HepG2 (cell line): Measurements from ENCODE around the gene ZNF853. TPM values are rescaled to one million over a fixed set of nuclear protein-coding genes. Genes with fewer than 3 reads are reported as not detected.

Experiments used
- ARID4A ChIP-seq: sonication (generic); formaldehyde crosslinking; IDR thresholded peaks from 2 replicates; pipeline ENCODE4 v1.5.0; 2020; ENCODE audit warnings: mild to moderate bottlenecking, missing genetic modification reagents, borderline replicate concordance
- EP300 ChIP-seq, 3 experiments: sonication (generic) in 1 of 3; formaldehyde crosslinking in 1 of 3; IDR thresholded peaks; 2 replicates each; pipeline versions ENCODE4 v1.5.1 to v1.6.1; 2011 to 2020; ENCODE audit warnings: low read depth in 2 of 3, low read length in 2 of 3, borderline replicate concordance in 1 of 3, improper control_type of control experiment in 1 of 3, mild to moderate bottlenecking in 1 of 3, missing genetic modification reagents in 1 of 3, moderate library complexity in 1 of 3
- FOSL2 ChIP-seq: sonication (generic); formaldehyde crosslinking; IDR thresholded peaks from 2 replicates; pipeline ENCODE4 v1.4.0; 2020; ENCODE audit warnings: missing genetic modification reagents
- FOXA3 ChIP-seq: IDR thresholded peaks from 2 replicates; pipeline ENCODE4 v1.6.1; 2016; ENCODE audit warnings: missing genetic modification reagents, missing compliant biosample characterization
- FOXJ3 ChIP-seq: sonication (generic); formaldehyde crosslinking; IDR thresholded peaks from 2 replicates; pipeline ENCODE4 v1.4.0; 2020; ENCODE audit warnings: missing genetic modification reagents, mild to moderate bottlenecking, borderline replicate concordance
- GATAD2A ChIP-seq: IDR thresholded peaks from 2 replicates; pipeline ENCODE4 v1.6.1; 2016
- MBD4 ChIP-seq: IDR thresholded peaks from 2 replicates; pipeline ENCODE4 v1.6.1; 2012; ENCODE audit warnings: low read length, inconsistent platforms, borderline replicate concordance
- NR2F2 ChIP-seq: IDR thresholded peaks from 2 replicates; pipeline ENCODE4 v1.6.1; 2012; ENCODE audit warnings: low read depth, inconsistent platforms, borderline replicate concordance
- POLR2G ChIP-seq: fragments of 200-400 bp; formaldehyde crosslinking; IDR thresholded peaks from 2 replicates; pipeline ENCODE4 v1.6.1; 2018; ENCODE audit warnings: mild to moderate bottlenecking, low read depth, low read length, moderate library complexity
- SP1 ChIP-seq, 2 experiments: fragments of 450-650 bp in 1 of 2; sonication (generic) in 1 of 2; formaldehyde crosslinking in 1 of 2; IDR thresholded peaks; 2 replicates each; pipeline versions ENCODE4 v1.4.0 to v1.6.1; 2016 to 2020; ENCODE audit warnings: missing genetic modification reagents in 1 of 2
- SP5 ChIP-seq: IDR thresholded peaks from 2 replicates; pipeline ENCODE4 v1.6.1; 2016; ENCODE audit warnings: low read depth, borderline replicate concordance
- TCF7 ChIP-seq: sonication (generic); IDR thresholded peaks from 2 replicates; pipeline ENCODE4 v1.6.1; 2016; ENCODE audit warnings: antibody characterized with exemption, low read depth
- ZBTB42 ChIP-seq: sonication (generic); formaldehyde crosslinking; IDR thresholded peaks from 2 replicates; pipeline ENCODE4 v1.5.0; 2020; ENCODE audit warnings: mild to moderate bottlenecking, missing genetic modification reagents
- ZMYM4 ChIP-seq: sonication (generic); formaldehyde crosslinking; IDR thresholded peaks from 2 replicates; pipeline ENCODE4 v1.8.1; 2023; ENCODE audit warnings: mild to moderate bottlenecking, missing genetic modification reagents
- ZNF17 ChIP-seq: sonication (generic); formaldehyde crosslinking; IDR thresholded peaks from 2 replicates; pipeline ENCODE4 v1.5.0; 2020; ENCODE audit warnings: mild to moderate bottlenecking, missing genetic modification reagents
- polyA plus RNA-seq, 8 experiments: library from polyadenylated mRNA; depleted of rRNA in 3 of 8; stranded (reverse) in 7 of 8; unstranded in 1 of 8; fragments of >200 nt; fragmentation: Illumina TruSeq in 4 of 8; extraction: Trizol in 4 of 8; gene quantifications; 2 replicates each; pipeline versions ENCODE4 v1.2.1 to v1.2.3, GENCODE V29; 2011 to 2016; ENCODE audit warnings: low read depth in 4 of 8, missing spikeins in 1 of 8, mixed read lengths in 1 of 8; ENCODE audit not compliant: insufficient read depth in 1 of 8
- total RNA-seq, 5 experiments: library from RNA; depleted of rRNA; stranded (reverse); fragments of >200 nt; fragmentation: Illumina TruSeq; extraction: Trizol; gene quantifications; 2 replicates each; pipeline ENCODE4 v1.2.3, GENCODE V29; 2016; ENCODE audit warnings: low read depth in 1 of 5
- TF ChIP-seq, protein P1 (sequence below), 2 experiments: IDR thresholded peaks; 2 replicates each; pipeline ENCODE4 v1.6.1; 2011 to 2012; ENCODE audit warnings: low read length in 2 of 2, borderline replicate concordance in 1 of 2, low read depth in 1 of 2, mild to moderate bottlenecking in 1 of 2, moderate library complexity in 1 of 2
- TF ChIP-seq, protein P2 (sequence below): sonication (generic); formaldehyde crosslinking; IDR thresholded peaks from 2 replicates; pipeline ENCODE4 v1.4.0; 2020; ENCODE audit warnings: missing genetic modification reagents, mild to moderate bottlenecking, borderline replicate concordance

The ZNF853 gene
- total and polyA plus RNA-seq, 2 of the 13 experiments (the other 11 are each of a cell fraction or from before 2014, with no cell fraction given), result 2.1 to 6.2 TPM

DNA sequence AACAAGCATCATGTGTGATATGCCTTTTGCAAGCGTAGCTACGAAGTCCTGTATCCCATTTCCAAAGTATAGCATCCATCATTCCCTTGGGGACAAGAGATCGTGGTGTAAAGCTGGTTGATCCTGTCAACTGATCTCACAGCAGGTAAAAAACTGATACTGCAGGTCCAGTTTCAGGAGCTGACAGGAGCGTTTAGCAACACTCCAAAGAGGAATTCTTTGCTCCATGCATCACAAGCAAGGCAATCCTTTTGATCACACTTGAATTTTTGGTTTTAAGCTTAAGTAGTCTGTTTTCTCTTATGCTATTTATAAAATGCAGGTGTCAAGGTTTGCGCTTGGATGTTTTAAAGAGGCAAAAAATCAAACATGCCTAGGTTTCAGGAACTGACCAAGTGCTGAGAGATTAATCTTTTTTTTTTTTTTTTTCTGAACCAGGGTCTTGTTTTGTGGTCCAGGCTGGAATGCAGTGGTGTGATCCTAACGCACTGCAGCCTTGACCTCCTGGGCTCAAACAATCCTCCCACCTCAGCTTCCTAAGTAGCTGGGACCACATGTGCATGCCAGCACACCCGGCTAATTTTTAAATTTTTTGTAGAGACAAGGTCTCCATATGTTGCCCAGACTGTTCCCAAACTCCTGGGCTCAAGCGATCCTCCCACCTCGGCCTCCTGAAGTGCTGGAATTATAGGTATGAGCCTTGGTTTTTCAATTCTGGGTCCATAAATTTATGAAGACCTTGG lies 40.0 kb upstream of the ZNF853 start (continued):
- TF ChIP-seq, protein P1, sequence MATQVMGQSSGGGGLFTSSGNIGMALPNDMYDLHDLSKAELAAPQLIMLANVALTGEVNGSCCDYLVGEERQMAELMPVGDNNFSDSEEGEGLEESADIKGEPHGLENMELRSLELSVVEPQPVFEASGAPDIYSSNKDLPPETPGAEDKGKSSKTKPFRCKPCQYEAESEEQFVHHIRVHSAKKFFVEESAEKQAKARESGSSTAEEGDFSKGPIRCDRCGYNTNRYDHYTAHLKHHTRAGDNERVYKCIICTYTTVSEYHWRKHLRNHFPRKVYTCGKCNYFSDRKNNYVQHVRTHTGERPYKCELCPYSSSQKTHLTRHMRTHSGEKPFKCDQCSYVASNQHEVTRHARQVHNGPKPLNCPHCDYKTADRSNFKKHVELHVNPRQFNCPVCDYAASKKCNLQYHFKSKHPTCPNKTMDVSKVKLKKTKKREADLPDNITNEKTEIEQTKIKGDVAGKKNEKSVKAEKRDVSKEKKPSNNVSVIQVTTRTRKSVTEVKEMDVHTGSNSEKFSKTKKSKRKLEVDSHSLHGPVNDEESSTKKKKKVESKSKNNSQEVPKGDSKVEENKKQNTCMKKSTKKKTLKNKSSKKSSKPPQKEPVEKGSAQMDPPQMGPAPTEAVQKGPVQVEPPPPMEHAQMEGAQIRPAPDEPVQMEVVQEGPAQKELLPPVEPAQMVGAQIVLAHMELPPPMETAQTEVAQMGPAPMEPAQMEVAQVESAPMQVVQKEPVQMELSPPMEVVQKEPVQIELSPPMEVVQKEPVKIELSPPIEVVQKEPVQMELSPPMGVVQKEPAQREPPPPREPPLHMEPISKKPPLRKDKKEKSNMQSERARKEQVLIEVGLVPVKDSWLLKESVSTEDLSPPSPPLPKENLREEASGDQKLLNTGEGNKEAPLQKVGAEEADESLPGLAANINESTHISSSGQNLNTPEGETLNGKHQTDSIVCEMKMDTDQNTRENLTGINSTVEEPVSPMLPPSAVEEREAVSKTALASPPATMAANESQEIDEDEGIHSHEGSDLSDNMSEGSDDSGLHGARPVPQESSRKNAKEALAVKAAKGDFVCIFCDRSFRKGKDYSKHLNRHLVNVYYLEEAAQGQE (IDR thresholded peaks at IDR 0.05; ENCODE audit: borderline replicate concordance in 1 of 2, low read depth in 1 of 2, low read length in 2 of 2), result no peak
- TF ChIP-seq POLR2G, result peak; percentile 34; the same call in 1 of the 2 replicates
- no peak for TF ChIP-seq SP1 (IDR thresholded peaks at IDR 0.05)
- TF ChIP-seq SP1 (CRISPR knock-in tag; IDR thresholded peaks at IDR 0.05), result no peak
- TF ChIP-seq NR2F2, result peak; percentile 79
- TF ChIP-seq ZBTB42 (CRISPR knock-in tag), result no peak
- TF ChIP-seq SP5 (CRISPR knock-in tag), result 0 out of 2 replicates have a peak, but pooled peaks have one; percentile 38
- peak; percentile 52; the same call in 1 of the 2 replicates for TF ChIP-seq ARID4A
- TF ChIP-seq TCF7, result peak; percentile 57; the same call in 1 of the 2 replicates
- TF ChIP-seq, protein P2, sequence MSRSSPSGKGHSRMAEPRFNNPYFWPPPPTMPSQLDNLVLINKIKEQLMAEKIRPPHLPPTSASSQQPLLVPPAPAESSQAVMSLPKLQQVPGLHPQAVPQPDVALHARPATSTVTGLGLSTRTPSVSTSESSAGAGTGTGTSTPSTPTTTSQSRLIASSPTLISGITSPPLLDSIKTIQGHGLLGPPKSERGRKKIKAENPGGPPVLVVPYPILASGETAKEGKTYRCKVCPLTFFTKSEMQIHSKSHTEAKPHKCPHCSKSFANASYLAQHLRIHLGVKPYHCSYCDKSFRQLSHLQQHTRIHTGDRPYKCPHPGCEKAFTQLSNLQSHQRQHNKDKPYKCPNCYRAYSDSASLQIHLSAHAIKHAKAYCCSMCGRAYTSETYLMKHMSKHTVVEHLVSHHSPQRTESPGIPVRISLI (CRISPR knock-in tag), result peak; percentile 92
- TF ChIP-seq FOXA3, result peak; percentile 52; the same call in 1 of the 2 replicates
- TF ChIP-seq FOXJ3 (CRISPR knock-in tag), result peak; percentile 21; the same call in 1 of the 2 replicates
- no peak for TF ChIP-seq MBD4
- TF ChIP-seq EP300 (IDR thresholded peaks at IDR 0.05; ENCODE audit: low read depth in 2 of 2, low read length in 2 of 2), result peak in 1 of 2 experiments; percentile 62; a peak in 2 of 4 replicates
- no peak for TF ChIP-seq EP300 (CRISPR knock-in tag; IDR thresholded peaks at IDR 0.05; ENCODE audit: borderline replicate concordance)
- peak; percentile 38; the same call in 1 of the 2 replicates for TF ChIP-seq GATAD2A
- peak; percentile 21; the same call in 1 of the 2 replicates for TF ChIP-seq ZMYM4 (CRISPR knock-in tag)
- no peak for TF ChIP-seq ZNF17 (CRISPR knock-in tag)
- peak; percentile 33; the same call in 1 of the 2 replicates for TF ChIP-seq FOSL2 (CRISPR knock-in tag)
